HCT116 (cell line): Measurements from ENCODE around the gene RSAD1. TPM values are rescaled to one million over a fixed set of nuclear protein-coding genes. Genes with fewer than 3 reads are reported as not detected.

Source experiments
- ATAC-seq: fragments of 200-7000 bp; cut with Tn5 transposase; 2 replicates; pipeline ENCODE4 v1.9.1; 2020; ENCODE audit warnings: mild to moderate bottlenecking, moderate library complexity
- BruUV-seq: library from RNA; stranded (reverse); fragments of 400-500 nt; replicated peaks from 2 replicates; lab custom pipeline; 2021; lab: Mats Ljungman, UMichigan
- CTCF ChIA-PET: fragments of 300-600 bp; sonication (Branson Sonifier 250); formaldehyde crosslinking; loops from one replicate; lab custom pipeline; 2021; ENCODE audit warnings: antibody characterized with exemption; lab: Charles Lee
- POLR2A ChIA-PET: fragments of 300-600, 350-600 bp; sonication (Branson Sonifier 250); formaldehyde crosslinking; loops from one replicate; lab custom pipeline; 2021; ENCODE audit warnings: antibody characterized with exemption; lab: Charles Lee
- RAD21 ChIA-PET, 2 experiments: fragments of 300-600 bp; sonication (Branson Sonifier 250); formaldehyde crosslinking; loops; one replicate each; lab custom pipeline; 2023; ENCODE audit warnings: low total read pairs in 2 of 2; ENCODE audit not compliant: uncharacterized antibody in 2 of 2, unreplicated experiment in 2 of 2, low non-redundant PET in 1 of 2; lab: Charles Lee
- DNase-seq: peaks from one replicate; pipeline ENCODE4 v3.0.0-alpha.2; 2010; ENCODE audit warnings: low read depth, low spot score
- H2AFZ ChIP-seq: fragments of 200-600 bp; shearing (Covaris generic), sonication (generic); 2 replicates; pipeline ENCODE4 v1.6.1; 2017; ENCODE audit warnings: low read depth, mixed run types, mixed read lengths, antibody characterized with exemption, low read length; ENCODE audit not compliant: poor library complexity, severe bottlenecking
- H3K27ac ChIP-seq: 2 replicates; pipeline ENCODE4 v1.5.1; 2012; ENCODE audit warnings: low read depth, low read length
- H3K27me3 ChIP-seq: fragments of 200-600 bp; sonication (generic); 2 replicates; pipeline ENCODE4 v1.6.1; 2016; ENCODE audit warnings: mixed run types, low read length, mixed read lengths; ENCODE audit not compliant: insufficient read depth
- H3K36me3 ChIP-seq, 2 experiments: fragments of 200-500 bp in 1 of 2; fragments of 200-600 bp in 1 of 2; sonication (Bioruptor generic) in 1 of 2; sonication (generic) in 1 of 2; 2 replicates each; pipeline versions ENCODE4 v1.5.1 to v1.6.1; 2014 to 2016; ENCODE audit warnings: low read length in 2 of 2, inconsistent platforms in 1 of 2, mixed read lengths in 1 of 2, mixed run types in 1 of 2; ENCODE audit not compliant: insufficient read depth in 2 of 2, control insufficient read depth in 1 of 2
- H3K4me1 ChIP-seq, 2 experiments: fragments of 200-600 bp in 1 of 2; sonication (generic) in 1 of 2; 2 replicates each; pipeline versions ENCODE4 v1.5.1 to v1.6.1; 2012 to 2017; ENCODE audit warnings: low read length in 2 of 2, inconsistent platforms in 1 of 2, mild to moderate bottlenecking in 1 of 2, mixed read lengths in 1 of 2, mixed run types in 1 of 2, moderate library complexity in 1 of 2; ENCODE audit not compliant: insufficient read depth in 2 of 2, control insufficient read depth in 1 of 2
- H3K4me2 ChIP-seq: fragments of 200-600 bp; sonication (generic); 2 replicates; pipeline ENCODE4 v1.6.1; 2017; ENCODE audit warnings: mixed run types, low read length, mixed read lengths
- H3K4me3 ChIP-seq, 2 experiments: fragments of 200-600 bp in 1 of 2; sonication (generic) in 1 of 2; replicated peaks in 1 of 2; 2 replicates each; pipeline ENCODE4 v1.5.1; 2011 to 2016; ENCODE audit warnings: low read length in 2 of 2, control low read depth in 1 of 2, low read depth in 1 of 2, mild to moderate bottlenecking in 1 of 2, mixed read lengths in 1 of 2, mixed run types in 1 of 2
- H3K79me2 ChIP-seq: fragments of 200-600 bp; sonication (generic); 2 replicates; pipeline ENCODE4 v1.6.1; 2017; ENCODE audit warnings: mild to moderate bottlenecking, mixed run types, low read length, moderate library complexity, mixed read lengths; ENCODE audit not compliant: insufficient read depth
- H3K9ac ChIP-seq: fragments of 200-600 bp; sonication (generic); 2 replicates; pipeline ENCODE4 v1.6.1; 2016; ENCODE audit warnings: low read length, mixed read lengths
- H3K9me2 ChIP-seq: fragments of 200-600 bp; sonication (generic), shearing (Covaris generic); 2 replicates; pipeline ENCODE4 v1.6.1; 2017; ENCODE audit warnings: mixed run types, mild to moderate bottlenecking, moderate library complexity; ENCODE audit not compliant: insufficient read depth
- H3K9me3 ChIP-seq, 2 experiments: fragments of 200-500 bp in 1 of 2; fragments of 200-600 bp in 1 of 2; sonication (Bioruptor generic) in 1 of 2; sonication (generic) in 1 of 2; 2 replicates each; pipeline ENCODE4 v1.6.1; 2014 to 2017; ENCODE audit warnings: low read length in 2 of 2, mixed read lengths in 2 of 2, inconsistent platforms in 1 of 2, low read depth in 1 of 2, mild to moderate bottlenecking in 1 of 2, mixed run types in 1 of 2, moderate library complexity in 1 of 2; ENCODE audit not compliant: control insufficient read depth in 1 of 2, insufficient read depth in 1 of 2
- H4K20me1 ChIP-seq: fragments of 200-600 bp; sonication (generic), shearing (Covaris generic); 2 replicates; pipeline ENCODE4 v1.6.1; 2017; ENCODE audit warnings: mixed run types, mild to moderate bottlenecking, moderate library complexity; ENCODE audit not compliant: insufficient read depth
- ELF1 ChIP-seq: IDR thresholded peaks from 2 replicates; pipeline ENCODE4 v1.6.1; 2012; ENCODE audit warnings: low read depth, borderline replicate concordance
- EZH2phosphoT487 ChIP-seq: fragments of 200-600 bp; IDR thresholded peaks from 2 replicates; pipeline ENCODE4 v1.6.1; 2018; ENCODE audit warnings: antibody characterized with exemption, borderline replicate concordance
- JUND ChIP-seq: IDR thresholded peaks from 2 replicates; pipeline ENCODE4 v1.6.1; 2012
- POLR2A ChIP-seq: IDR thresholded peaks from 2 replicates; pipeline ENCODE4 v1.7.0; 2011; ENCODE audit warnings: borderline replicate concordance; ENCODE audit not compliant: insufficient read depth, insufficient read length; ENCODE audit errors: extremely low read depth
- POLR2AphosphoS5 ChIP-seq: IDR thresholded peaks from 2 replicates; pipeline ENCODE4 v1.6.1; 2011; ENCODE audit warnings: mild to moderate bottlenecking, low read depth, low read length, moderate library complexity
- SRF ChIP-seq: IDR thresholded peaks from 2 replicates; pipeline ENCODE4 v1.6.1; 2012; ENCODE audit warnings: low read depth
- TCF7L2 ChIP-seq: IDR thresholded peaks from 2 replicates; pipeline ENCODE4 v1.7.0; 2011; ENCODE audit warnings: borderline replicate concordance, inconsistent platforms; ENCODE audit not compliant: insufficient read depth, insufficient read length; ENCODE audit errors: extremely low read depth
- YY1 ChIP-seq: IDR thresholded peaks from 2 replicates; pipeline ENCODE4 v1.6.1; 2011; ENCODE audit warnings: low read length, low read depth, moderate library complexity, mild to moderate bottlenecking; ENCODE audit not compliant: insufficient replicate concordance; ENCODE audit errors: extremely low read depth
- ZFX ChIP-seq: fragments of 450-650 bp; IDR thresholded peaks from 2 replicates; pipeline ENCODE4 v1.6.1; 2017
- intact Hi-C: fragments of 100-400 bp; cut with micrococcal nuclease; formaldehyde crosslinking; loops from 2 replicates; pipeline ENCODE4 v1.10.0; 2022
- total RNA-seq: library from RNA; stranded (reverse); gene quantifications from one replicate; pipeline ENCODE4 v1.2.1, GENCODE V29; 2021; ENCODE audit not compliant: unreplicated experiment
- TF ChIP-seq, protein P1 (sequence below): IDR thresholded peaks from 2 replicates; pipeline ENCODE4 v1.6.1; 2012; ENCODE audit warnings: low read depth
- TF ChIP-seq, protein P2 (sequence below), 3 experiments: fragments of 200-600 bp in 1 of 3; sonication (generic) in 1 of 3; IDR thresholded peaks in 2 of 3; conservative IDR thresholded peaks in 1 of 3; 2 replicates each; pipeline ENCODE4 v1.5.1; 2012 to 2017; ENCODE audit warnings: low read depth in 2 of 3, low read length in 2 of 3, antibody characterized with exemption in 1 of 3, borderline replicate concordance in 1 of 3, control low read depth in 1 of 3, mild to moderate bottlenecking in 1 of 3, mixed read lengths in 1 of 3, mixed run types in 1 of 3, moderate library complexity in 1 of 3; ENCODE audit not compliant: insufficient read depth in 1 of 3
- TF ChIP-seq, protein P3 (sequence below): IDR thresholded peaks from 2 replicates; pipeline ENCODE4 v1.6.1; 2012
- TF ChIP-seq, protein P4 (sequence below): IDR thresholded peaks from 2 replicates; pipeline ENCODE4 v1.6.1; 2011; ENCODE audit warnings: mild to moderate bottlenecking, low read length, moderate library complexity; ENCODE audit not compliant: insufficient replicate concordance; ENCODE audit errors: extremely low read depth

RSAD1 gene
- total RNA-seq, 1 experiment from 2014 or later = 82.7 TPM

- Histone ChIP-seq H3K27ac (no peak overlapping the region), H3K4me2 (no peak overlapping the region; the same call in 1 of the 2 replicates), H3K4me1 (peaks cover 0 to 6% of the 10 kb centered on the region in 2 experiments; a peak in 1 of 4 replicates), H3K9ac (no peak overlapping the region), H4K20me1 (no peaks in the 10 kb centered on the region), H3K4me3 (no peak overlapping the region), H3K36me3 (no peaks in the 10 kb centered on the region), H3K79me2 (no peaks in the 10 kb centered on the region), H3K9me3 (no peaks in the 10 kb centered on the region), H3K9me2 (no peaks in the 10 kb centered on the region), H2AFZ (peak overlapping the region; percentile 41)
- ChIA-PET RAD21 (no interaction called here), POLR2A (no interaction called here)
- no TSS peak for BruUV-seq
- ATAC-seq = peak; percentile 68
- no peak for TF ChIP-seq SRF
- TF ChIP-seq YY1 = no peak
- no peak for TF ChIP-seq POLR2A
- TF ChIP-seq TCF7L2 = no peak
- TF ChIP-seq JUND = no peak
- TF ChIP-seq POLR2AphosphoS5 = no peak
- TF ChIP-seq EZH2phosphoT487 = no peak
- TF ChIP-seq, protein P1, sequence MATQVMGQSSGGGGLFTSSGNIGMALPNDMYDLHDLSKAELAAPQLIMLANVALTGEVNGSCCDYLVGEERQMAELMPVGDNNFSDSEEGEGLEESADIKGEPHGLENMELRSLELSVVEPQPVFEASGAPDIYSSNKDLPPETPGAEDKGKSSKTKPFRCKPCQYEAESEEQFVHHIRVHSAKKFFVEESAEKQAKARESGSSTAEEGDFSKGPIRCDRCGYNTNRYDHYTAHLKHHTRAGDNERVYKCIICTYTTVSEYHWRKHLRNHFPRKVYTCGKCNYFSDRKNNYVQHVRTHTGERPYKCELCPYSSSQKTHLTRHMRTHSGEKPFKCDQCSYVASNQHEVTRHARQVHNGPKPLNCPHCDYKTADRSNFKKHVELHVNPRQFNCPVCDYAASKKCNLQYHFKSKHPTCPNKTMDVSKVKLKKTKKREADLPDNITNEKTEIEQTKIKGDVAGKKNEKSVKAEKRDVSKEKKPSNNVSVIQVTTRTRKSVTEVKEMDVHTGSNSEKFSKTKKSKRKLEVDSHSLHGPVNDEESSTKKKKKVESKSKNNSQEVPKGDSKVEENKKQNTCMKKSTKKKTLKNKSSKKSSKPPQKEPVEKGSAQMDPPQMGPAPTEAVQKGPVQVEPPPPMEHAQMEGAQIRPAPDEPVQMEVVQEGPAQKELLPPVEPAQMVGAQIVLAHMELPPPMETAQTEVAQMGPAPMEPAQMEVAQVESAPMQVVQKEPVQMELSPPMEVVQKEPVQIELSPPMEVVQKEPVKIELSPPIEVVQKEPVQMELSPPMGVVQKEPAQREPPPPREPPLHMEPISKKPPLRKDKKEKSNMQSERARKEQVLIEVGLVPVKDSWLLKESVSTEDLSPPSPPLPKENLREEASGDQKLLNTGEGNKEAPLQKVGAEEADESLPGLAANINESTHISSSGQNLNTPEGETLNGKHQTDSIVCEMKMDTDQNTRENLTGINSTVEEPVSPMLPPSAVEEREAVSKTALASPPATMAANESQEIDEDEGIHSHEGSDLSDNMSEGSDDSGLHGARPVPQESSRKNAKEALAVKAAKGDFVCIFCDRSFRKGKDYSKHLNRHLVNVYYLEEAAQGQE = no peak
- TF ChIP-seq ZFX = no peak
- TF ChIP-seq, protein P2, sequence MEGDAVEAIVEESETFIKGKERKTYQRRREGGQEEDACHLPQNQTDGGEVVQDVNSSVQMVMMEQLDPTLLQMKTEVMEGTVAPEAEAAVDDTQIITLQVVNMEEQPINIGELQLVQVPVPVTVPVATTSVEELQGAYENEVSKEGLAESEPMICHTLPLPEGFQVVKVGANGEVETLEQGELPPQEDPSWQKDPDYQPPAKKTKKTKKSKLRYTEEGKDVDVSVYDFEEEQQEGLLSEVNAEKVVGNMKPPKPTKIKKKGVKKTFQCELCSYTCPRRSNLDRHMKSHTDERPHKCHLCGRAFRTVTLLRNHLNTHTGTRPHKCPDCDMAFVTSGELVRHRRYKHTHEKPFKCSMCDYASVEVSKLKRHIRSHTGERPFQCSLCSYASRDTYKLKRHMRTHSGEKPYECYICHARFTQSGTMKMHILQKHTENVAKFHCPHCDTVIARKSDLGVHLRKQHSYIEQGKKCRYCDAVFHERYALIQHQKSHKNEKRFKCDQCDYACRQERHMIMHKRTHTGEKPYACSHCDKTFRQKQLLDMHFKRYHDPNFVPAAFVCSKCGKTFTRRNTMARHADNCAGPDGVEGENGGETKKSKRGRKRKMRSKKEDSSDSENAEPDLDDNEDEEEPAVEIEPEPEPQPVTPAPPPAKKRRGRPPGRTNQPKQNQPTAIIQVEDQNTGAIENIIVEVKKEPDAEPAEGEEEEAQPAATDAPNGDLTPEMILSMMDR (IDR thresholded peaks at IDR 0.05 in 2 of 3, conservative IDR thresholded peaks at IDR 0.05 in 1 of 3; ENCODE audit: borderline replicate concordance in 1 of 3, insufficient read depth in 1 of 3, low read depth in 2 of 3, low read length in 2 of 3) = no peak
- TF ChIP-seq, protein P3, sequence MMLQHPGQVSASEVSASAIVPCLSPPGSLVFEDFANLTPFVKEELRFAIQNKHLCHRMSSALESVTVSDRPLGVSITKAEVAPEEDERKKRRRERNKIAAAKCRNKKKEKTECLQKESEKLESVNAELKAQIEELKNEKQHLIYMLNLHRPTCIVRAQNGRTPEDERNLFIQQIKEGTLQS = no peak
- no peak for TF ChIP-seq ELF1
- TF ChIP-seq, protein P4, sequence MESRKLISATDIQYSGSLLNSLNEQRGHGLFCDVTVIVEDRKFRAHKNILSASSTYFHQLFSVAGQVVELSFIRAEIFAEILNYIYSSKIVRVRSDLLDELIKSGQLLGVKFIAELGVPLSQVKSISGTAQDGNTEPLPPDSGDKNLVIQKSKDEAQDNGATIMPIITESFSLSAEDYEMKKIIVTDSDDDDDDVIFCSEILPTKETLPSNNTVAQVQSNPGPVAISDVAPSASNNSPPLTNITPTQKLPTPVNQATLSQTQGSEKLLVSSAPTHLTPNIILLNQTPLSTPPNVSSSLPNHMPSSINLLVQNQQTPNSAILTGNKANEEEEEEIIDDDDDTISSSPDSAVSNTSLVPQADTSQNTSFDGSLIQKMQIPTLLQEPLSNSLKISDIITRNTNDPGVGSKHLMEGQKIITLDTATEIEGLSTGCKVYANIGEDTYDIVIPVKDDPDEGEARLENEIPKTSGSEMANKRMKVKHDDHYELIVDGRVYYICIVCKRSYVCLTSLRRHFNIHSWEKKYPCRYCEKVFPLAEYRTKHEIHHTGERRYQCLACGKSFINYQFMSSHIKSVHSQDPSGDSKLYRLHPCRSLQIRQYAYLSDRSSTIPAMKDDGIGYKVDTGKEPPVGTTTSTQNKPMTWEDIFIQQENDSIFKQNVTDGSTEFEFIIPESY = no peak
- TF ChIP-seq, all 23 proteins: peak for 0
- DNase-seq = no peak
- no peaks in the 10 kb centered on the region for H3K27me3 ChIP-seq
- CTCF ChIA-PET = interaction anchor here (0.8 kb wide), 1 partner anchor 16 kb away, joined by 3 read pairs; no protein-coding TSS in a partner anchor
- intact Hi-C loops = no loop called here
These were observed 39.1 kb downstream of the RSAD1 start for GRCh38 chr17:50517504-50518383.
